Skeletal muscle satellite cell (primary cell): ENCODE data around the gene PRICKLE4.

Experiments used
- H3K27me3 ChIP-seq: 2 replicates; pipeline ENCODE4 v1.7.0; 2013; ENCODE audit warnings: low read length; ENCODE audit not compliant: control insufficient read depth, insufficient read depth
- H3K36me3 ChIP-seq: 2 replicates; pipeline ENCODE4 v1.7.0; 2013; ENCODE audit warnings: mild to moderate bottlenecking, control low read depth, low read length; ENCODE audit not compliant: insufficient read depth
- H3K4me1 ChIP-seq: 2 replicates; pipeline ENCODE4 v1.7.0; 2013; ENCODE audit warnings: low read length; ENCODE audit not compliant: control insufficient read depth, insufficient read depth
- H3K4me2 ChIP-seq: 2 replicates; pipeline ENCODE4 v1.7.0; 2013; ENCODE audit warnings: mild to moderate bottlenecking, low read length
- H3K4me3 ChIP-seq: 2 replicates; pipeline ENCODE4 v1.7.0; 2013; ENCODE audit warnings: low read length
- H3K9ac ChIP-seq: 2 replicates; pipeline ENCODE4 v1.7.0; 2013; ENCODE audit warnings: mild to moderate bottlenecking, low read depth, low read length, moderate library complexity
- H3K9me3 ChIP-seq: replicated peaks from 2 replicates; pipeline ENCODE4 v1.7.0; 2013; ENCODE audit warnings: mild to moderate bottlenecking, control low read depth, low read length

The PRICKLE4 gene

DNA sequence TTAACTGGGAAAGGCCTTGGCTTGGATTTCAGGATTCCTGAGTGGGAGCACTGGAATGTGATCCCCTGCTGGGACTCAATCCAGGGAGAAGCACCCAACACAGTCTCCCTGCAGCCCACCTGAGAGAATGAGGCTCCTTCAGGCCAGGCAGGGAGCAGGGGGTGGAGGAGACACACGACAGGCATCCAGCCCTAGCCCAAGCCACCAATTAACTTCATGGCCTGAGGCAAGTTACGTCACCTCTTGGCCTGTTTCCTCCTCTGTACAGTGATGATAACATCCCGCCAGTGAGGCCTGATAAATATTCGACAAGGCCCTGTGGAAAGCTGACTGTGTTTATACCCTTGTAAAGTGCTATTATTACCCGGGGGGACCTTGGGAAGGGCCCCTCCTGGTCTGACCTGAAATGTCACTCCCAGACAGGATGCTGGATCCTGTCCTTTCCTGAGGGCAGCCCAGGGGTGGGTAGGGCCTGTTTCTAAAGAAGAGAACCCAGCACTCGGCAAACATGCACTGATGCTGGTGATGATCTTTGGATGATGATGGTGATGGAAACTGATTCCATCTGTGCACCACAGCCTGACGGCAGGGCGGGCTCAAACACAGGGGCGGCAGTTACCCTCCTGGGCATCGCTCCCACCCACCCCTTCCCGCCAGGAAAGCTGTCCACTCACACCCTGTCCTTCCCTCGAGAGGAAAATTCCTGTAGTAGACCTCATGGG lies 13.3 kb upstream of the PRICKLE4 start:
- Histone ChIP-seq H3K27me3 (no peaks in the 10 kb centered on the region), H3K4me3 (no peak overlapping the region), H3K9ac (no peak overlapping the region), H3K9me3 (no peaks in the 10 kb centered on the region), H3K4me1 (no peaks in the 10 kb centered on the region), H3K36me3 (peaks cover 12% of the 10 kb centered on the region), H3K4me2 (no peak overlapping the region)

DNA sequence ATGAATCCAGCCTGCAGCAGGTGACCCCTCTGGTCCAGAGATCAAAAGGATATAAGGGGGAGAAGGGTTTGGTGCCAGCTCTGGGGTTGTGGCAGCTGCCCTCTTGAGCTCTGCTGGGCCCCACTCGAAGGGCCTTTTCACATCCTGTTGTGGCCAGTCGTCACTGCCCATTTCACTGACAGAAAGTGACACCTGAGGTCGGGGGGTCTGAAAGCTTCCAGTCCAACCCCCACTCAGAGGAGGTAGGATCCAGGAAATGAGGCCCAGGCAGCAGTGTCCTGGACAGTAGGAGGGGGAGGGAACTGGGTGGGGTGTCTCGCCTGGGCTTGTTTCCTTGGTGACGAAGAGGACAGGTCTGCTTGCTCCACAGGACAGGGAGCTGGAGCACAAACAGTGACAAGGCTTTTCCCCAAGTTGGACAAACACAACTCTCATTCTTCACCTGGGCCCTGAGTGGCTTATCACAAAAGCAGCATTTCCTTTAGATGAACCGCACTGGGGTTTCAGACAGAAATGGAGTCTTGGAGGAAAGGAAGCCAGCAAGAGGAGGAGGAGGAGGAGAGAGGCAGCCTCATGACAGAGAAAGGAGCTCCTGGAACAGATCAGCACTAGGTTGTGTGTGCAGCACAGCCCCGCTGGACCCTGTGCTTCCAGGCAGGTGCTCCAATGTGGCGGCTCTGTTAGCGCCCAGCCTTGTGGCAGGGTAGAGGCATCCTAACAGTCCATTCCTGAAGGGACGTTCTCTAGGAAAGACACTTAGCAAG lies 11.9 kb upstream of the PRICKLE4 start:
- Histone ChIP-seq H3K9me3 (no peaks in the 10 kb centered on the region), H3K27me3 (no peaks in the 10 kb centered on the region), H3K36me3 (peaks cover 16% of the 10 kb centered on the region), H3K9ac (no peak overlapping the region), H3K4me1 (no peaks in the 10 kb centered on the region), H3K4me3 (no peak overlapping the region), H3K4me2 (no peak overlapping the region)

GRCh38 chr6:41769376-41769775 lies 11.2 kb upstream of the PRICKLE4 start:
- no peak overlapping the region for H3K9ac ChIP-seq
- H3K4me1 ChIP-seq: no peaks in the 10 kb centered on the region
- no peak overlapping the region for H3K4me2 ChIP-seq
- H3K9me3 ChIP-seq: no peaks in the 10 kb centered on the region
- no peaks in the 10 kb centered on the region for H3K27me3 ChIP-seq
- peaks cover 16% of the 10 kb centered on the region for H3K36me3 ChIP-seq
- no peak overlapping the region for H3K4me3 ChIP-seq

GRCh38 chr6:41770381-41771057 lies 10.1 kb upstream of the PRICKLE4 start:
- no peaks in the 10 kb centered on the region for H3K4me1 ChIP-seq
- H3K9ac ChIP-seq: no peak overlapping the region
- H3K4me3 ChIP-seq: no peak overlapping the region
- no peaks in the 10 kb centered on the region for H3K9me3 ChIP-seq
- no peaks in the 10 kb centered on the region for H3K27me3 ChIP-seq
- H3K36me3 ChIP-seq: peaks cover 21% of the 10 kb centered on the region
- no peak overlapping the region for H3K4me2 ChIP-seq

GRCh38 chr6:41771058-41771983 lies 9.3 kb upstream of the PRICKLE4 start:
- H3K9ac ChIP-seq: no peak overlapping the region
- H3K36me3 ChIP-seq: peaks cover 22% of the 10 kb centered on the region
- H3K4me3 ChIP-seq: no peak overlapping the region
- no peaks in the 10 kb centered on the region for H3K27me3 ChIP-seq
- no peaks in the 10 kb centered on the region for H3K4me1 ChIP-seq
- no peak overlapping the region for H3K4me2 ChIP-seq
- H3K9me3 ChIP-seq: no peaks in the 10 kb centered on the region

DNA sequence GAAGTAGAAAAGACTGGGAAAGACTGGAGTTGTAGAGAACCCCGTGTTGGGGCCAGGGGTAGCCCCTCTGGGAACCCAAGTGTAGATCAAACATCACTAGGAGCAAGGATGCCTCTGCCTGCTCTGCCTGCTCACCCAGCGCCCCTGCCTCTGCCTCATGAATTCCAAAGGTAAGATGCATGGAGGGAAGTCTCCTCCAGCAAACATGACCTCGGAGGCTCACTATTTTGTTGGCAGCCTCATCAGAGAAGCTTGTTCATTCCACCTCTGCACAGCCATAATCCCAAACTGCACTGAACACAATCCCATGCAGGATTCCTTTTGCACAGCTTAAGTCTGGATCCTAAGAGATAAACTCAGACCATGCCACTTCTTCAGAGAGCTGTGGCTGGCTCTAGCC lies 5.7 kb upstream of the PRICKLE4 start:
- no peaks in the 10 kb centered on the region for H3K27me3 ChIP-seq
- H3K4me2 ChIP-seq: no peak overlapping the region
- H3K9me3 ChIP-seq: no peaks in the 10 kb centered on the region
- peaks cover 5% of the 10 kb centered on the region for H3K4me1 ChIP-seq
- H3K9ac ChIP-seq: no peak overlapping the region
- H3K4me3 ChIP-seq: no peak overlapping the region
- H3K36me3 ChIP-seq: peaks cover 22% of the 10 kb centered on the region

DNA sequence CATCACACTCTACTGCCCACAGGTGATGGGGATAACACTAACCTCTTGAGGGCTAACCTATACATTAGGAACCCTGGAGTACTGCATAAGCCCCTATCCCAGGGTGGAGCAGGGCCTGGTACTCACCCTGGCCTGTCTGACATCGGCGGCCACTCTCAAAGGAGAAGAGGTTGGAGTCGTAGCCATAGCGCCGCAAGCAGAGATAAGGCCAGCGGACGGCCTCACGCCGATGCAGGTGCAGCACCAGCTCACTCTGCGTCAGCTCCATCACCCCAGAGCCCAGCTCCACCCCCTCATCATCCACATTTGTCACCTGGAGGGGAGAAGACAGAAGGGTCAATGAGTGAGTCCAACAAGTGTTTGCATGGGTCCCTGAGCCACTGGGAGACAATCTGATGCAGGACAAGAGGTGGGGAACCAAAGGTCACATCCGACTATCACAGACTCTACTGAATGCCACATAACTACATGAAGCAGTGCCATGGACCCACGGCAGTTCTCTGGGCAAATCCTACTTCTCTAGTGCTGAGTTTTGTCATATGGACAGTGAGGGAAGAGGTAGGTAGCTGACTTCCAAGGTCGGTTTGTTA lies 5.2 kb upstream of the PRICKLE4 start:
- Histone ChIP-seq H3K27me3 (no peaks in the 10 kb centered on the region), H3K9ac (no peak overlapping the region), H3K4me1 (peaks cover 5% of the 10 kb centered on the region), H3K36me3 (peaks cover 20% of the 10 kb centered on the region), H3K4me2 (no peak overlapping the region), H3K9me3 (no peaks in the 10 kb centered on the region), H3K4me3 (no peak overlapping the region)

DNA sequence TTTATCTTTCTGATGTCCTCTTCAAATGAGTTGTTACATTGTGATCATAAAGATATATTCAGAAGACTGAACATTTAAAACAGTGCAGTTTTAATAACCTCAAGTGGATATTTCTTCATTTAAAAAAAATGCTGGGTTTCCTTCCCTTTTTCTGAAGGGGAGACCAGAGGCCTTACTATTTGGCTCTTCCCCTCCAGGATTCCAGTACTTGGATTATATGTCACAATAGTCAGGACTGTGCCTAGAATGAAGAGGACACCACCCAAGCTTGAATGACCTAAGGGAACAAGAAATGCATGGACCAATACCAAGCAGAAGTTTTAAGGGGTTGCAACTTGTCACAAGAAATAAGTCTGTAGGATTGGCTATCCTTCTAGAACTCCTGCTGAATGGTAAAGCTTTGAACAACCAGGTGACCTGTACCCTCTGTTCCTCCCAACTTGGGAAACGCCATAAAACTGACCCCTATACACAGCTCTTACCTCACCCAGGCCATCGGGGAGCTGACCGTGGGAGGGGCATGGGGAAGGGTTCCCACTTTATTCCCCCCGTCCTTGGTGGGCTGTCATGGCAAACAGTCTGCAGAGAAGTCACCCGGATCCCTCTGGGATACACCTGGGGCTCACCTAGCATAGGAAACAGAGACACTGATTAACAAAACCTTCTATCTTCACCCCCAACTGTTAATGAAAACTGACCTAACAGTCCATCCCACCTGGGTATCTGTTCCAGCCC lies 2.9 kb upstream of the PRICKLE4 start:
- no peaks in the 10 kb centered on the region for H3K27me3 ChIP-seq
- H3K36me3 ChIP-seq: peaks cover 7% of the 10 kb centered on the region
- no peak overlapping the region for H3K4me3 ChIP-seq
- no peak overlapping the region for H3K9ac ChIP-seq
- no peak overlapping the region for H3K4me2 ChIP-seq
- H3K9me3 ChIP-seq: no peaks in the 10 kb centered on the region
- H3K4me1 ChIP-seq: peaks cover 15% of the 10 kb centered on the region

- Histone ChIP-seq H3K4me1 (peaks cover 15% of the 10 kb centered on the region), H3K36me3 (peaks cover 7% of the 10 kb centered on the region), H3K4me3 (peak overlapping the region; percentile 80), H3K4me2 (peak overlapping the region; percentile 87), H3K9ac (peak overlapping the region; percentile 81), H3K27me3 (no peaks in the 10 kb centered on the region), H3K9me3 (no peaks in the 10 kb centered on the region)
Measured at GRCh38 chr6:41778895-41779294, 1.7 kb upstream of the PRICKLE4 start.

DNA sequence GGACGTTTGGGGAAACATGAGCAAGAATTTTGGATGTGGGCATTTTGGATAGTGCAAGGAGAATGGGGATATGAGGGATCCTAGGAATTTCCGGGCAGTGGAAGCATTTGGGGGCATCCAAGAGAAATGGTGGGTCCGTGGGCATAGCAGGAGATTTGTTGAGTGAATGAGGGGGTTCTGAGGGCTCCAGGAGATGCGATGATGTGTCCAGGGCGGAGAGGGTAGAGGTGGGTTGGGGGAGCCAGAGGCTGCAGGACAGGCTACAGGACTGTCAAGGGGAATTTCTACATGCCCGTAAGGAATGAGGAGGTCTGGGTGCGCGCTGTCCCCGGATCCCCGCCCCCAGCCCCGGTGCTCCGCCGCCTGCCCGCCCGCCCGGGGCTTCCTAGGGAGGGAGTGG lies 1.2 kb upstream of the PRICKLE4 start:
- no peaks in the 10 kb centered on the region for H3K27me3 ChIP-seq
- H3K36me3 ChIP-seq: peaks cover 7% of the 10 kb centered on the region
- peak overlapping the region; percentile 81 for H3K9ac ChIP-seq
- H3K9me3 ChIP-seq: no peaks in the 10 kb centered on the region
- H3K4me3 ChIP-seq: peak overlapping the region; percentile 80
- H3K4me2 ChIP-seq: peak overlapping the region; percentile 87
- H3K4me1 ChIP-seq: peaks cover 15% of the 10 kb centered on the region
